ENCODE measurements around the gene FLNB. TPM values are rescaled to one million over a fixed set of nuclear protein-coding genes. Genes with fewer than 3 reads are reported as not detected.

Gene FLNB
- total RNA-seq, 1 donor from 2014 or later, result 75.4 TPM

GRCh38 chr3:58042947-58043707 lies 34.9 kb downstream of the FLNB start:
- Mint-ChIP-seq H3K4me1 (ENCODE audit: low read depth, unreplicated experiment) (no peaks in the 10 kb centered on the region), H3K27ac (ENCODE audit: unreplicated experiment) (no peak overlapping the region), H3K4me3 (ENCODE audit: unreplicated experiment) (no peak overlapping the region), H3K27me3 (ENCODE audit: unreplicated experiment) (no peaks in the 10 kb centered on the region), H3K36me3 (ENCODE audit: unreplicated experiment) (no peaks in the 10 kb centered on the region), H3K9me3 (ENCODE audit: unreplicated experiment) (no peaks in the 10 kb centered on the region)
- TF ChIP-seq CTCF (IDR thresholded peaks at IDR 0.05; ENCODE audit: partially characterized antibody, unreplicated experiment), result no peak
- DNase-seq, result no peak

GRCh38 chr3:58043933-58044332 lies 35.7 kb downstream of the FLNB start:
- Mint-ChIP-seq H3K27me3 (ENCODE audit: unreplicated experiment) (no peaks in the 10 kb centered on the region), H3K9me3 (ENCODE audit: unreplicated experiment) (no peaks in the 10 kb centered on the region), H3K4me3 (ENCODE audit: unreplicated experiment) (no peak overlapping the region), H3K4me1 (ENCODE audit: low read depth, unreplicated experiment) (no peaks in the 10 kb centered on the region), H3K27ac (ENCODE audit: unreplicated experiment) (no peak overlapping the region), H3K36me3 (ENCODE audit: unreplicated experiment) (no peaks in the 10 kb centered on the region)
- DNase-seq, result no peak
- no peak for TF ChIP-seq CTCF (IDR thresholded peaks at IDR 0.05; ENCODE audit: partially characterized antibody, unreplicated experiment)

- Mint-ChIP-seq H3K4me3 (ENCODE audit: unreplicated experiment) (no peak overlapping the region), H3K36me3 (ENCODE audit: unreplicated experiment) (no peaks in the 10 kb centered on the region), H3K9me3 (ENCODE audit: unreplicated experiment) (no peaks in the 10 kb centered on the region), H3K27ac (ENCODE audit: unreplicated experiment) (no peak overlapping the region), H3K4me1 (ENCODE audit: low read depth, unreplicated experiment) (peaks cover 5% of the 10 kb centered on the region), H3K27me3 (ENCODE audit: unreplicated experiment) (no peaks in the 10 kb centered on the region)
- TF ChIP-seq CTCF (IDR thresholded peaks at IDR 0.05; ENCODE audit: partially characterized antibody, unreplicated experiment), result no peak
- no peak for DNase-seq
Observed at GRCh38 chr3:58044691-58045483, 36.7 kb downstream of the FLNB start.

- Mint-ChIP-seq H3K4me3 (ENCODE audit: unreplicated experiment) (no peak overlapping the region), H3K4me1 (ENCODE audit: low read depth, unreplicated experiment) (peaks cover 5% of the 10 kb centered on the region), H3K27me3 (ENCODE audit: unreplicated experiment) (no peaks in the 10 kb centered on the region), H3K36me3 (ENCODE audit: unreplicated experiment) (no peaks in the 10 kb centered on the region), H3K9me3 (ENCODE audit: unreplicated experiment) (no peaks in the 10 kb centered on the region), H3K27ac (ENCODE audit: unreplicated experiment) (no peak overlapping the region)
- TF ChIP-seq CTCF (IDR thresholded peaks at IDR 0.05; ENCODE audit: partially characterized antibody, unreplicated experiment), result no peak
- no peak for DNase-seq
Observed at GRCh38 chr3:58047826-58048225, 39.6 kb downstream of the FLNB start.

GRCh38 chr3:58048301-58048700 lies 40.1 kb downstream of the FLNB start:
- H3K9me3 Mint-ChIP-seq (ENCODE audit: unreplicated experiment), result no peaks in the 10 kb centered on the region
- peaks cover 5% of the 10 kb centered on the region for H3K4me1 Mint-ChIP-seq (ENCODE audit: low read depth, unreplicated experiment)
- no peak overlapping the region for H3K27ac Mint-ChIP-seq (ENCODE audit: unreplicated experiment)
- H3K4me3 Mint-ChIP-seq (ENCODE audit: unreplicated experiment), result no peak overlapping the region
- H3K27me3 Mint-ChIP-seq (ENCODE audit: unreplicated experiment), result no peaks in the 10 kb centered on the region
- no peak for TF ChIP-seq CTCF (IDR thresholded peaks at IDR 0.05; ENCODE audit: partially characterized antibody, unreplicated experiment)
- no peaks in the 10 kb centered on the region for H3K36me3 Mint-ChIP-seq (ENCODE audit: unreplicated experiment)
- DNase-seq, result no peak
